Measurements from ENCODE around the gene STK36.

STK36 gene

GRCh38 chr2:218726004-218726574, 54.2 kb downstream of the STK36 start:
- TF ChIP-seq, protein P1, sequence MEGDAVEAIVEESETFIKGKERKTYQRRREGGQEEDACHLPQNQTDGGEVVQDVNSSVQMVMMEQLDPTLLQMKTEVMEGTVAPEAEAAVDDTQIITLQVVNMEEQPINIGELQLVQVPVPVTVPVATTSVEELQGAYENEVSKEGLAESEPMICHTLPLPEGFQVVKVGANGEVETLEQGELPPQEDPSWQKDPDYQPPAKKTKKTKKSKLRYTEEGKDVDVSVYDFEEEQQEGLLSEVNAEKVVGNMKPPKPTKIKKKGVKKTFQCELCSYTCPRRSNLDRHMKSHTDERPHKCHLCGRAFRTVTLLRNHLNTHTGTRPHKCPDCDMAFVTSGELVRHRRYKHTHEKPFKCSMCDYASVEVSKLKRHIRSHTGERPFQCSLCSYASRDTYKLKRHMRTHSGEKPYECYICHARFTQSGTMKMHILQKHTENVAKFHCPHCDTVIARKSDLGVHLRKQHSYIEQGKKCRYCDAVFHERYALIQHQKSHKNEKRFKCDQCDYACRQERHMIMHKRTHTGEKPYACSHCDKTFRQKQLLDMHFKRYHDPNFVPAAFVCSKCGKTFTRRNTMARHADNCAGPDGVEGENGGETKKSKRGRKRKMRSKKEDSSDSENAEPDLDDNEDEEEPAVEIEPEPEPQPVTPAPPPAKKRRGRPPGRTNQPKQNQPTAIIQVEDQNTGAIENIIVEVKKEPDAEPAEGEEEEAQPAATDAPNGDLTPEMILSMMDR (conservative IDR thresholded peaks at IDR 0.05; ENCODE audit: low read depth), result no peak
- ChIA-PET POLR2A (ENCODE audit: low non-redundant PET) (no interaction called here), CTCF (interaction anchor here (0.7 to 1.2 kb wide), 2 partner anchors 24 to 150 kb away, joined by 3 to 4 read pairs; no protein-coding TSS in a partner anchor)
- H3K27ac ChIP-seq, result no peak overlapping the region
- DNase-seq (ENCODE audit: low spot score), result no peak

DNA sequence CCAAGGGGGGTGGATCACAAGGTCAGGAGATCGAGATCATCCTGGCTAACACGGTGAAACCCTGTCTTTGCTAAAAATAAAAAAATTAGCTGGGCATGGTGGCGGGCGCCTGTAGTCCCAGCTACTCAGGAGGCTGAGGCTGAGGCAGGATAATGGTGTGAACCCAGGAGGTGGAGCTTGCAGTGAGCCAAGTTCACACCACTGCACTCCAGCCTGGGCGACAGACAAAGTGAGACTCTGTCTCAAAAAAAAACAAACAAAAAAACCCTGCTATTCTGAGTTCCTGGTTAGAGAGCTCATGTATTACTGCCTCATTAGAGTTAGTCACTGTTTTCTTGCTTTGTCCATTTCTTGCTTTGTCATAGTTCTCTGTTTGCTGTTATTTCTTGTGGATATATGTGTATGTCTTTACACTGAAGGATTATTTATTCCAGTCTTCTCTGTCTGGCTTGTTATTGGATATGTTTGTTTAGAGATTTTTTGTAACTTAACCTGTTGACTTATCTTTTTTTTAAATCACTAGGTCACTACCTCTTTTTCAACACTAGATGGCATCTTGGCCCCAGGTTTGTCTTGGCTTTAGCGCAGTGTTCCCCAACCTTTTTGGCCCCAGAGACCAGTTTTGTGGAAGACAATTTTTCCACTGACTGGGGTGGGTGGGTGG, 55.7 kb downstream of the STK36 start:
- TF ChIP-seq, protein P1 (conservative IDR thresholded peaks at IDR 0.05; ENCODE audit: low read depth), result no peak
- ChIA-PET CTCF (interaction anchor here (0.9 to 1.5 kb wide), 3 partner anchors 16 to 120 kb away, joined by 4 to 9 read pairs (median 5); no protein-coding TSS in a partner anchor), POLR2A (ENCODE audit: low non-redundant PET) (no interaction called here)
- no peak for DNase-seq (ENCODE audit: low spot score)
- no peak overlapping the region for H3K27ac ChIP-seq

GRCh38 chr2:218729640-218730039, 57.8 kb downstream of the STK36 start:
- POLR2A ChIA-PET (ENCODE audit: low non-redundant PET), result no interaction called here
- CTCF ChIA-PET, result interaction anchor here (0.7 to 1.4 kb wide), 2 partner anchors 118 kb away, joined by 3 to 12 read pairs; no protein-coding TSS in a partner anchor

DNA sequence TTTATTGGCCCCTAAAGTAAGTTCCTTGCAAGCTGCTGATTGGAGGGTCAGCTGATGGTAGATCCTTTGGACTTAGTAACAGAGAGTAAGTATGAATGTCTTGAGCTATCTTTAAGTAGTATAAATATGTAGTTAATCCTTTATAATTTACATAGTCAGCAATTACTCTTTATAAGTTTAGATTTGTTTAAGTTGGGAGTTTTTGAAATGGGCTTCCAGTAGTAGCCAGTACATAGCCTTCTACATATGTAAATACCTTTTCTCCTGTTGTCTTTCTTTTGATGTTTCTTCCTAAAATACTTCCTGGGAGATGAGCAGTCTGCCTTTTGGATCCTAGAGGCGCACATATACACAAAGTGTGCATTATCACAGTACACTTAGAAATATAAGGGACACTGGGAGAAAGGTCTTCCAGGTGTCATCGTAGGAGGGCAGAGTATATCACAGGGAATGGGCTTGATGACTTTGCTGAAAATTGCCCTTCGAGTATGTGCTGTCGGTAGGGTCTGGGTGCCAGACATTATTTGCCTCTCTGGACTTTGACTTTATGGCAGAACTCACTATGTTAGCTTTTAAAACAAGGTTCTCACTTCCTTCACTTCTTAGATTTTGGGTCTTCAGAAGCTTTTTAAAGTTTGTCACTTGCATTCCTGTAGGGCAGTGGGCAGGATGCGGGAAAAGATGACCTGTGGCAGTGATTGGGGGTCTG, 60.3 kb downstream of the STK36 start:
- H3K27ac ChIP-seq, result no peak overlapping the region
- TF ChIP-seq, protein P1 (conservative IDR thresholded peaks at IDR 0.05; ENCODE audit: low read depth), result no peak
- ChIA-PET POLR2A (ENCODE audit: low non-redundant PET) (interaction anchor here (1.0 kb wide), 1 partner anchor 73 kb away, joined by 3 read pairs; the partner anchor contains the start of genes BCS1L and ZNF142), CTCF (interaction anchor here (0.6 to 1.7 kb wide), 2 partner anchors 115 to 247 kb away, joined by 3 to 11 read pairs; no protein-coding TSS in a partner anchor)
- DNase-seq (ENCODE audit: low spot score), result no peak

More at GRCh38 chr2:218729640-218730039, 57.8 kb downstream of the STK36 start:
- DNase-seq (ENCODE audit: low spot score), result no peak
- TF ChIP-seq, protein P1 (conservative IDR thresholded peaks at IDR 0.05; ENCODE audit: low read depth), result no peak
- H3K27ac ChIP-seq, result no peak overlapping the region

- ChIA-PET POLR2A (ENCODE audit: low non-redundant PET) (no interaction called here), CTCF (interaction anchor here (0.6 kb wide), 1 partner anchor 248 kb away, joined by 3 read pairs; no protein-coding TSS in a partner anchor)
- no peak for DNase-seq (ENCODE audit: low spot score)
- no peak overlapping the region for H3K27ac ChIP-seq
- TF ChIP-seq, protein P1 (conservative IDR thresholded peaks at IDR 0.05; ENCODE audit: low read depth), result no peak
Observed at GRCh38 chr2:218732761-218733158, 60.9 kb downstream of the STK36 start.

Measured in RWPE1 (cell line).